ENCODE measurements around the gene TTLL12.

TTLL12 gene

GRCh38 chr22:43200555-43200954 is 13.6 kb upstream of the TTLL12 start:
- Histone ChIP-seq H3K9ac (no peak overlapping the region), H3K79me2 (ENCODE audit: insufficient read depth, low read depth) (no peaks in the 10 kb centered on the region), H3K4me1 (ENCODE audit: low read depth, poor library complexity, severe bottlenecking) (no peaks in the 10 kb centered on the region), H3K27ac (no peak overlapping the region), H3K36me3 (ENCODE audit: insufficient read depth) (no peaks in the 10 kb centered on the region), H3K4me3 (IDR thresholded peaks at IDR 0.05; ENCODE audit: insufficient read depth, low read depth, low read length) (no peak overlapping the region), H2AFZ (ENCODE audit: low read depth) (no peak overlapping the region), H3K4me2 (no peak overlapping the region), H3K27me3 (ENCODE audit: insufficient read depth, low read depth) (peaks cover 47% of the 10 kb centered on the region), H4K20me1 (ENCODE audit: insufficient read depth) (no peaks in the 10 kb centered on the region)
- no peak for TF ChIP-seq CTCF (conservative IDR thresholded peaks at IDR 0.05; ENCODE audit: low read depth, low read length)

- H4K20me1 ChIP-seq (ENCODE audit: insufficient read depth), result no peaks in the 10 kb centered on the region
- no peak overlapping the region for H3K4me3 ChIP-seq (IDR thresholded peaks at IDR 0.05; ENCODE audit: insufficient read depth, low read depth, low read length)
- peaks cover 52% of the 10 kb centered on the region for H3K27me3 ChIP-seq (ENCODE audit: insufficient read depth, low read depth)
- H3K4me1 ChIP-seq (ENCODE audit: low read depth, poor library complexity, severe bottlenecking), result no peaks in the 10 kb centered on the region
- no peak overlapping the region for H2AFZ ChIP-seq (ENCODE audit: low read depth)
- TF ChIP-seq CTCF (conservative IDR thresholded peaks at IDR 0.05; ENCODE audit: low read depth, low read length), result no peak
- H3K9ac ChIP-seq, result no peak overlapping the region
- H3K79me2 ChIP-seq (ENCODE audit: insufficient read depth, low read depth), result no peaks in the 10 kb centered on the region
- no peak overlapping the region for H3K4me2 ChIP-seq
- no peaks in the 10 kb centered on the region for H3K36me3 ChIP-seq (ENCODE audit: insufficient read depth)
- no peak overlapping the region for H3K27ac ChIP-seq
Observed at GRCh38 chr22:43200031-43200430, 13.1 kb upstream of the TTLL12 start.

- H3K27me3 ChIP-seq (ENCODE audit: insufficient read depth, low read depth), result peaks cover 56% of the 10 kb centered on the region
- no peak overlapping the region for H3K27ac ChIP-seq
- no peak overlapping the region for H3K4me3 ChIP-seq (IDR thresholded peaks at IDR 0.05; ENCODE audit: insufficient read depth, low read depth, low read length)
- no peak overlapping the region for H3K4me2 ChIP-seq
- no peaks in the 10 kb centered on the region for H3K79me2 ChIP-seq (ENCODE audit: insufficient read depth, low read depth)
- no peak overlapping the region for H3K9ac ChIP-seq
- no peaks in the 10 kb centered on the region for H4K20me1 ChIP-seq (ENCODE audit: insufficient read depth)
- H2AFZ ChIP-seq (ENCODE audit: low read depth), result no peak overlapping the region
- TF ChIP-seq CTCF (conservative IDR thresholded peaks at IDR 0.05; ENCODE audit: low read depth, low read length), result no peak
- no peaks in the 10 kb centered on the region for H3K4me1 ChIP-seq (ENCODE audit: low read depth, poor library complexity, severe bottlenecking)
- no peaks in the 10 kb centered on the region for H3K36me3 ChIP-seq (ENCODE audit: insufficient read depth)
Observed at GRCh38 chr22:43199541-43199940, 12.6 kb upstream of the TTLL12 start.

- no peaks in the 10 kb centered on the region for H3K4me1 ChIP-seq (ENCODE audit: low read depth, poor library complexity, severe bottlenecking)
- H3K4me3 ChIP-seq (IDR thresholded peaks at IDR 0.05; ENCODE audit: insufficient read depth, low read depth, low read length), result no peak overlapping the region
- no peak overlapping the region for H3K27ac ChIP-seq
- no peak overlapping the region for H3K9ac ChIP-seq
- H3K79me2 ChIP-seq (ENCODE audit: insufficient read depth, low read depth), result no peaks in the 10 kb centered on the region
- no peak overlapping the region for H2AFZ ChIP-seq (ENCODE audit: low read depth)
- no peaks in the 10 kb centered on the region for H4K20me1 ChIP-seq (ENCODE audit: insufficient read depth)
- H3K36me3 ChIP-seq (ENCODE audit: insufficient read depth), result no peaks in the 10 kb centered on the region
- no peak overlapping the region for H3K4me2 ChIP-seq
- TF ChIP-seq CTCF (conservative IDR thresholded peaks at IDR 0.05; ENCODE audit: low read depth, low read length), result no peak
- peaks cover 56% of the 10 kb centered on the region for H3K27me3 ChIP-seq (ENCODE audit: insufficient read depth, low read depth)
Observed at GRCh38 chr22:43198936-43199335, 12.0 kb upstream of the TTLL12 start.

All from KMS-11 (cell line).